GM19238 (cell line): ENCODE data around the gene RABGGTB.
"Not testable (repeated sequence)": the region's sequence is repeated elsewhere in the genome, so short reads cannot be mapped to it uniquely, and the experiment has no call there.

Experiments
- DNase-seq: peaks from one replicate; pipeline ENCODE4 v3.0.0; 2011; ENCODE audit warnings: low spot score; ENCODE audit not compliant: insufficient read length

RABGGTB gene

DNA sequence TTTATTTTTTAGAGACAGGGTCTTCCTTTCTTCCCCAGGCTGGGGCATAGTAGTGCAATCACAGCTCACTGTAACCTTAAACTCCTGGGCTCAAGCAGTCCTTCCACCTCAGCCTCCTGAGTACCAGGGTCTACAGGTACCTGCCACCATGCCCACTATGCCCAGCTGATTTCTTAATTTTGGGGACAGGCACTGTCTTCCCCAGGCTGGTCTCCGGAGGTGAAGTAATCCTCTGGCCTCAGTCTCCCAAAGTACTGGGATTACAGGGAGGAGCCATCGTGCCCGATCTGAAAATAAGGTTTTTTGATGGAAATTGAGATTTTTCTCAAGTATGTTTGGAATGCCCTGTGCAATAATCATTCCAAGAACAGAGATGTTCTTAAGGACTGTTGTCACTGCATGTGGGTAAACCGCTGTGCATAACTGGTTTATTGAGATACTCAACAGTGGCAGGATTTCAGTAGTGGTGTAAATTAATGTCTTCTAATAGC, 9.7 kb downstream of the RABGGTB start:
- no peak for DNase-seq

DNA sequence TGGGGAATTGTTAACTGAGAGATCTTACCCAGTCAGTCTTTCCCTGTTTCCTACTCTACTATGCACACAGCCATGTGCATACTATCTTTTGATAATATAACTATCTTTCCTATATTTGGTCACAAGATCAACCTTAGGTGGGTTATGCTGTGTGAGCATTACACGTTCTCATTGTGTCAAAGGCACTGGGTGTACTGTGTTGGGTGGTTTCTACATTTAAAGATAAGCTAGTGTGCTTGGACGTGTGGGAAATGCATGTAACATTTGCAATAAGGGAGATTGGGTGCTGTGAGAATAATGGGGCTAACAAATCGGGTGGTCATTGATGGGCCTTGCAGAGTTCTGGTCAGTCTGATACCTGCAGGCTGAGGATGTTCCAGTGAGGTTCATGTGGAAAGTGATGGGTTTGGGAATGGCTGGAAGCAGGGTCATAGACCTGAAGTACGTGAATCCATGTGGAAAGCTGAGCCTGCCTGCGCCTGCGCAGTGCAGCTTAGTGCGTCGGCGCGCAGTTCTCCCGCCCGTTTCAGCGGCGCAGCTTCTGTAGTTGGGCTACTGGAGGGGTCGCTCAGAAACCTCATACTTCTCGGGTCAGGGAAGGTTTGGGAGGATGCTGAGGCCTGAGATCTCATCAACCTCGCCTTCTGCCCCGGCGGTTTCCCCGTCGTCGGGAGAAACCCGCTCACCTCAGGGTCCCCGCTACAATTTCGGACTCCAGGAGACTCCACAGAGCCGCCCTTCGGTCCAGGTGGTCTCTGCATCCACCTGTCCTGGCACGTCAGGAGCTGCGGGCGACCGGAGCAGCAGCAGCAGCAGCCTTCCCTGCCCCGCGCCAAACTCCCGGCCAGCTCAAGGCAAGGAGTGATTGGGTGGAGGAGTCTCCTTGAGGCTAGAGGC, 10.6 kb downstream of the RABGGTB start, which contains the start of gene MSH4:
Gene MSH4 (plus strand): TSS at position 507 of the 897 bp plus-strand sequence. CDS start 104 bp downstream, at position 611.
- no peak for DNase-seq

DNA sequence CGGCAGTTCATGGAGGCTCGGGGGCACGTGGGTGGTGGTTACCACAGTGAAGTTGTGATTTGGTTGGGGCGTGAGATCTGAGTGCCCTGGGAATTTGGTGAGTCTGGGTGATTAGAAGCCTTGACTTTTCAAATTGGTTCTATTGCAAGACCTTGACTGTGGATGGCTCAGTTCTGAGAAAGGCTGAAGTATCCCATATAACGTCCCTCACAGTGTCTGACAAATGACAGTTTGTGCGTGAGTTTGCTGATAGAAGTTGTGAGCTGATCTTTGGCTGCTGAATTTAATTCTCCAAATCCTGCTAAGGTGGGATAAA, 11.2 kb downstream of the RABGGTB start:
- DNase-seq: no peak

DNA sequence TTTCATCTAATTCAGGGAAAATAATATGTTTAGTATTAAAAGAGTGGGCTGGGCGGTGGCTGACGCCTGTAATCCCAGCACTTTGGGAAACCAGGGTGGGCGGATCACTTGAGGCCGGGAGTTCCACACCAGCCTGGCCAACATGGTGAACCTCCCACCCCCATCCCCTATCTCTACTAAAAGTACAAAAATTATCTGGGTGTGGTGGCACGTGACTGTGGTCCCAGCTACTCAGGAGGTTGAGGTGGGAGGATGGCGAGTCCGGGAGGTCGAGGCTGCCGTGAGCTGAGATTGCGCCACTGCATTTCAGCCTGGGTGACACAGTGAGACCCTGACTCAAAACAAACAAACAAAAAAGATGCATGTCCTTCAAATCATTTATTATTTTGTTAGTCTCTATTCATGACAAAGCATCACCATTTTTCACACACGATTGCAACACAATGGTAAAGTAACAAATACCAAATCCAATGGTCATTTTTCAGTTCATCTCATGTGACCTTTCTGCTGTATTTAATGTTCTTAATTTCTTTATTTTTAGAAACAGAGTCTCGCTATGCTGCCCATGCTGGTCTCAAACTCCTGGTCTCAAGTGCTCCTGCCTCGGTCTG, 11.7 kb downstream of the RABGGTB start:
- DNase-seq: no peak

DNA sequence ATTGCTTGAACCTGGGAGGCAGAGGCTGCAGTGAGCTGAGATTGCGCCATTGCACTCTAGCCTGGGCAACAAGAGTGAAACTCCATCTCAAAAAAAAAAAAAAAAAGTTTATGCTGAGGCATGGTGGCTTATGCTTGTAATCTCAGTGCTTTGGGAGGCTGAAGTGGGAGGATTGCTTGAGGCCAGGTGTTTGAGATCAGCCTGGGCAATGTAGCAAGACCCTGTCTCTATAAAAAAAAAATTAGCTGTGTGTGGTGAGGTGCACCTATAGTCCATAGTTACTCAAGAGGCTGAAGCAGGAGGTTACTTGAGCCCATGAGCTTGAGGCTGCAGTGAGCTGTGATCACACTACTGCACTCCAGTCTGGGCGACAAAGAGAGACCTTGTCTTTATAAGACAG, 15.4 kb downstream of the RABGGTB start:
- DNase-seq: not testable (repeated sequence)

DNA sequence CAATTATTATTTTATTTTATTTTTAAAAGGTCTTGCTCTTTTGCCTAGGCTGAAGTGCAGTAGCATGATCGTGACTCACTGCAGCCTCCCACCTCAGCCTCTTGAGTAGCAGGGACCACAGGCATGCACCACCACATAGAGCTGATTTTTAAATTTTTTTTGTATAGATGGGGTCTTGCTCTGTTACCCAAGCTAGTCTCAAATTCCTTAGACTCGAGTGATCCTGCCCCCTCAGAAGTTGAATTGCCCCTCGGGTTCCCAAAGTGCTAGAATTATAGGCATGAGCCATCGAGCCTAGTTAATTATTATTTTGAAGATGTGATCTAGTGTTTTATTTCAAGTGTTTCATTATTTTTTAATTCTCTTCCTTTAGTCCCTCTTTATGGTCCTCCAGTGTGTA, 22.9 kb downstream of the RABGGTB start:
- DNase-seq: no peak

DNA sequence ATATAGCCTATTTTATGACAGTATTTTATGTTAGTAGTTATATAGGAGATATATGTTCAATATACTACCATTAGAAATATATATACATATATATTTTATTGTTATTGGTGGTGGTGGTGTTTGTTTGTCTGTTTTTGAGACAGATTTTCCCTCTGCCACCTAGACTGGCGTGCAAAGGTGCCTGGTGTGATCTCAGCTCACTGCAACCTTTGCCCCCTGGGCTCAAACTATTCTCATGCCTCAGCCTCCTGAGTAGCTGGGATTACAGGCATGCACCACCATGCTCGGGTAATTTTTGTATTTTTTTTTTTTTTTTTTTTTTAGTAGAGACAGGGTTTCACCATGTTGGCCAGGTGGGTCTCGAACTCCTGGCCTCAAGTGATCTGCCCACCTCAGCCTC, 24.1 kb downstream of the RABGGTB start:
- not testable (repeated sequence) for DNase-seq

DNA sequence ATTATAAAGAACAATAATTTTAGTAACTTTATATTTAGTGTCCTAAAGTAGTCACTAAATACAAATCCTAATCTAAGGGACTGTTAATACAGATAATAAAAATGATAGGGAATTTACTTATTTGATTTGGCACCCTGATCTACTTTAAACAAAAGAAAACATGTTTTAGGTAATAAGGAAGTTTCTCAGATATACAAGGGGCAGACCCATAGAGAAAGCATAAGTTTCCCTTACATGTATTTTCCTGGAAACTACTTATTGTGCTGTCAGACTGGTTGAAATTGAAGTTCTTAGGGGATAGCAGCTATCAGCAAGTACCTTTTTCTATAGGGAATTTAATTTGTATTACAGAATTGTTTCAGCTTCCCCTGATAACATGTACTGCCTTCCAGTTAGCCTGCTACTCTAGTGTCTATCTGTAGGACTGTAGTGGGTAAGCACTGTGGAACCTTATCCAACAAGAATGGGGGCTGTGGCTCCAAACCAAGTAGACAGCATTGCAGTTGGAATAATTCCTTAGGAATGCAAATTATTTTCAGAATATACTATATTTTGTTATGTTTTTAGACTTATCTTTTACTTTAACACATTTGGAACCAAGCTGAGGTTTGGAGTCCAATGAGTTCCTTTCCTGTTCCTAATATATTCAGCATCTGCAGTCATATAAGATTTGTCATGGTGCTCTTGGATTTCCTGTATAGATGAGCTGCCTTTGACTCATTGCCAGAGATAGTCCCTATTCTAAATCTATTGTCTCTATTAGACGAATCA, 25.3 kb downstream of the RABGGTB start:
- no peak for DNase-seq

DNA sequence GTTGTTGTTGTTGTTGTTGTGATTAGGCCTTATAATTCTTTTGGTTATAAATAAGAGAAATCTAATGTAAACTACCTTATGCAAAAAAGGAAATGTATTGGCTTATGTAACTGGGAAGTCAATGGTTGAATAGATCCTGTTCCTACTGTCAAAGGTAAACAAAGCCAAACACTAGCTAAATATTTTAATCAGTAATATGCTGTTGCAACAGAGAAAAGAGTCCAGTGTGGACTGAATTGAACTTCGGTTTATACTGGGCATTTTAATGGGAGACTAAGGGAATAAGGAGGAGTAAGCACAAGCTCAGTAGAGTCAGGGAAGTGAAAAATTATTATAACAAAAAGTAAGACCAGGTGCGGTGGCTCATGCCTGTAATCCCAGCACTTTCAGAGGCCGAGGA, 26.0 kb downstream of the RABGGTB start:
- no peak for DNase-seq

DNA sequence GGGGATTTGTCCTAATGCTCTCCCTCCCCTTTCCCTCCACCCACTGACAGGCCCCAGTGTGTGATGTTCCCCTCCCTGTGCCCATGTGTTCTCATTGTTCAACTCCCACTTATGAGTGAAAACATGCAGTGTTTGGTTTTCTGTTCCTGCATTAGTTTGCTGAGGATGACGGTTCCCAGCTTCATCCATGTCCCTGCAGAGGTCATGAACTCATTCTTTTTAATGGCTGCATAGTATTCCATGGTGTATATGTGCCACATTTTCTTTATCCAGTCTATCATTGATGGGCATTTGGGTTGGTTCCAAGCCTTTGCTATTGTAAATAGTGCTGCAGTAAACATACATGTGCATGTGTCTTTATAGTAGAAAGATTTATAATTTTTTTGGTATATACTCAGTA, 37.5 kb downstream of the RABGGTB start:
- DNase-seq: not testable (repeated sequence)

DNA sequence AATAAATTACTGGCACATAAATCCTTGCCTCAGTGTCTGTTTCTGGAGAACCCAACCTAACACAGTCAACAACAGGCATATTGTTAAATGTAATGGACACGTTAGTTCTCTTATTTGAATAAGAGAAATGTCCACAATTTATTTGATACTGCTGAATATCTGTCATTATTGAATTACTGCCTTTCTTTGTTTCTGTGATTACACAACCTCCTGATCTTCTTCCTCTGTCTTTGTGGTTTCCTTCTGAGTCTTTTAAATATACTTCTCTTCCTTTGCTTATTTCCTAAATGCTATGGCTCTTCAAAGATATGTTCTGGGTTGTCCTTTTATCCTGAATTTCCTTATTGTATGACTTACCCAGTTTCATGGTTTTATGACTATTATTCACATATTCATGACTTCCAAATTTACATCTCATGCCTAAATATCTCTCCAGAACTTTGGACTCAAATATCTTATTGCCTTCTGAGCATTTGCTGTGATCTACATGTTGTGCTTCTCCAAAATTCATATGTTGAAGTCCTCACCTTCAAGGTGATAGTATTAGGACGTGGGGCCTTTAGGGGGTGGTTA, 50.6 kb downstream of the RABGGTB start:
- DNase-seq: no peak

DNA sequence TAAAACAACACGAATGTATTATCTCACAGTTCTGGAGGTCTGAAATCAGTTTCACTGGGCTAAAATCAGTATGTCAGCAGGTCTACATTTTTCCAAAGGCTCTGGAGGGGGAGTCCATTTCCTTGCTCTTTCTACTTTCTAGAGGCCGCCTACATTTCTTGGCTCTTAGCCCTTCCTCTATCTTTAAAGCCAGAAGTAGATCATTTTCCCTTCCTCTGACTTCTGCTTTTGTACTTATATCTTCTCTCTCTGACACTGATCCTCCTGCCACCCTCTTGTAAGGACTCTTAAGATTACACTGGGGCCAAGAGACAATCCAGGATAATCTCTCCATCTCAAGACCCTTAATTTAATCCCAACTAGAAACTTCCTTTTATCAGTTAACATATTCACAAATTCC, 52.0 kb downstream of the RABGGTB start:
- DNase-seq: no peak

DNA sequence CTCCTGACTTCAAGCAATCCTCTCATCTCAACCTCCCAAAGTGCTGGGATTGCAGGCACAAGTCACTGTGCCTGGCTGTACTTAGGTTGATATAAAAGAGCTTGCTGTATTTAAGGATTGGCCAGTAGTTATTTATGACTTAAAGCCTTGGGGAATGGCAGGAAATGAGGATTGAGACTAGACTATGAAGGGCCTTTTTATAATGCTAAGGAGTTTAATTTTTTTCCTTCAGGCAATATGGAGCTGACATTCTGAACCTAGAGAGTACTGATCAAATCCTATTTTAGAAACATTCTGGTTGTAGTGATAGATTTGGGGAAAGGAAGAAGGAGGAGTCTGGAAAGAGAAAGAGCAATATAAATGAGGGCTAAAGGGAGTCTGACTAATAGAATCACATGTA, 55.4 kb downstream of the RABGGTB start:
- no peak for DNase-seq
